SK-N-SH (cell line): Measurements from ENCODE around the gene H2AZ2. TPM values are rescaled to one million over a fixed set of nuclear protein-coding genes. Genes with fewer than 3 reads are reported as not detected.

Experiments
- CTCF ChIA-PET: fragments of 300-600, 350-600 bp; formaldehyde crosslinking; extraction: SDS; loops from one replicate; lab custom pipeline; 2021; lab: Yijun Ruan, JAX
- POLR2A ChIA-PET: fragments of 350-600 bp; sonication (Branson Sonifier 250); formaldehyde crosslinking; extraction: SDS; loops from one replicate; lab custom pipeline; 2020; ENCODE audit warnings: antibody characterized with exemption, inconsistent platforms; lab: Yijun Ruan, JAX
- DNase-seq: peaks from one replicate; pipeline ENCODE4 v3.0.0; 2012
- H2AFZ ChIP-seq: fragments of 200-600 bp; sonication (generic); 2 replicates; pipeline ENCODE4 v1.8.1; 2016; ENCODE audit warnings: antibody characterized with exemption, mild to moderate bottlenecking, low read depth
- H3F3A ChIP-seq: fragments of 200-600 bp; sonication (generic); replicated peaks from 2 replicates; pipeline ENCODE3; 2016; ENCODE audit warnings: antibody characterized with exemption, mild to moderate bottlenecking; ENCODE audit not compliant: insufficient read depth
- H3K27ac ChIP-seq, 2 experiments: fragments of 200-500 bp in 1 of 2; fragments of 200-600 bp in 1 of 2; sonication (Bioruptor generic) in 1 of 2; sonication (generic), shearing (Covaris generic) in 1 of 2; 2 replicates each; pipeline versions ENCODE4 v1.5.1 to v1.6.1; 2014 to 2016; ENCODE audit warnings: low read depth in 2 of 2, inconsistent platforms in 1 of 2, low read length in 1 of 2, mild to moderate bottlenecking in 1 of 2, mixed read lengths in 1 of 2
- H3K27me3 ChIP-seq: fragments of 200-600 bp; sonication (generic), shearing (Covaris generic); 2 replicates; pipeline ENCODE4 v1.6.1; 2016; ENCODE audit warnings: mixed run types; ENCODE audit not compliant: insufficient read depth
- H3K36me3 ChIP-seq, 2 experiments: fragments of 200-500 bp in 1 of 2; fragments of 200-600 bp in 1 of 2; sonication (Bioruptor generic) in 1 of 2; sonication (generic) in 1 of 2; replicated peaks in 1 of 2; 2 replicates each; pipeline versions ENCODE3 to v1.5.1; 2014 to 2016; ENCODE audit warnings: low read length in 1 of 2, mild to moderate bottlenecking in 1 of 2; ENCODE audit not compliant: insufficient read depth in 2 of 2, control insufficient read depth in 1 of 2
- H3K4me1 ChIP-seq, 2 experiments: fragments of 200-500 bp in 1 of 2; fragments of 200-600 bp in 1 of 2; sonication (Bioruptor generic) in 1 of 2; sonication (generic), shearing (Covaris generic) in 1 of 2; 2 replicates each; pipeline versions ENCODE4 v1.5.1 to v1.6.1; 2014 to 2016; ENCODE audit warnings: low read depth in 1 of 2, low read length in 1 of 2, mixed run types in 1 of 2; ENCODE audit not compliant: insufficient read depth in 2 of 2, control insufficient read depth in 1 of 2
- H3K4me2 ChIP-seq: fragments of 200-600 bp; sonication (generic), shearing (Covaris generic); 2 replicates; pipeline ENCODE4 v1.6.1; 2017; ENCODE audit warnings: mixed run types
- H3K4me3 ChIP-seq, 2 experiments: fragments of 200-500 bp in 1 of 2; fragments of 200-600 bp in 1 of 2; sonication (Bioruptor generic) in 1 of 2; sonication (generic), shearing (Covaris generic) in 1 of 2; 2 replicates each; pipeline versions ENCODE4 v1.5.1 to v1.8.1; 2014 to 2016; ENCODE audit warnings: low read depth in 2 of 2, inconsistent platforms in 1 of 2, low read length in 1 of 2, mild to moderate bottlenecking in 1 of 2, mixed read lengths in 1 of 2, moderate library complexity in 1 of 2
- H3K79me2 ChIP-seq: fragments of 200-600 bp; sonication (generic); 2 replicates; pipeline ENCODE4 v1.8.1; 2017; ENCODE audit warnings: mild to moderate bottlenecking; ENCODE audit not compliant: insufficient read depth
- H3K9ac ChIP-seq: fragments of 200-600 bp; sonication (generic); 2 replicates; pipeline ENCODE4 v1.6.1; 2017; ENCODE audit warnings: mixed run types
- H3K9me2 ChIP-seq: fragments of 200-600 bp; sonication (generic); 2 replicates; pipeline ENCODE4 v1.6.1; 2017; ENCODE audit warnings: mixed run types
- H3K9me3 ChIP-seq: fragments of 200-600 bp; sonication (generic); 2 replicates; pipeline ENCODE4 v1.6.1; 2017; ENCODE audit warnings: mixed run types, mild to moderate bottlenecking, moderate library complexity
- H4K20me1 ChIP-seq: fragments of 200-600 bp; sonication (generic); 2 replicates; pipeline ENCODE4 v1.6.1; 2017; ENCODE audit warnings: mild to moderate bottlenecking, mixed run types; ENCODE audit not compliant: insufficient read depth
- CTCF ChIP-seq: fragments of 200-600 bp; sonication (generic); IDR thresholded peaks from 2 replicates; pipeline ENCODE4 v1.6.1; 2017; ENCODE audit warnings: antibody characterized with exemption, mild to moderate bottlenecking, moderate library complexity
- ELF1 ChIP-seq: IDR thresholded peaks from 2 replicates; pipeline ENCODE4 v1.4.0; 2012
- EP300 ChIP-seq, 2 experiments: IDR thresholded peaks; 2 replicates each; pipeline versions ENCODE4 v1.4.0 to v1.6.1; 2012; ENCODE audit warnings: borderline replicate concordance in 1 of 2, low read depth in 1 of 2, low read length in 1 of 2
- FOSL2 ChIP-seq: IDR thresholded peaks from 2 replicates; pipeline ENCODE4 v1.4.0; 2012; ENCODE audit warnings: low read depth, mild to moderate bottlenecking, moderate library complexity, borderline replicate concordance
- FOXJ3 ChIP-seq: sonication (generic); formaldehyde crosslinking; IDR thresholded peaks from 2 replicates; pipeline ENCODE4 v1.5.1; 2020; ENCODE audit warnings: mild to moderate bottlenecking, missing genetic modification reagents
- GATA2 ChIP-seq: sonication (generic); formaldehyde crosslinking; IDR thresholded peaks from 2 replicates; pipeline ENCODE4 v1.5.0; 2020; ENCODE audit warnings: mild to moderate bottlenecking, missing genetic modification reagents
- JUND ChIP-seq: IDR thresholded peaks from 2 replicates; pipeline ENCODE4 v1.4.0; 2012
- REST ChIP-seq: IDR thresholded peaks from 2 replicates; pipeline ENCODE4 v1.6.1; 2012; ENCODE audit warnings: mild to moderate bottlenecking, low read depth, low read length, moderate library complexity
- SIN3A ChIP-seq: IDR thresholded peaks from 2 replicates; pipeline ENCODE4 v1.6.1; 2012; ENCODE audit warnings: low read depth, mild to moderate bottlenecking, low read length, moderate library complexity, borderline replicate concordance
- WGBS: methylation state at CpG from one replicate; pipeline ENCODE4 v1.1.6; 2017; ENCODE audit warnings: low lambda C conversion rate; 5-methylcytosine and 5-hydroxymethylcytosine counted together
- polyA plus RNA-seq, 3 experiments: library from polyadenylated mRNA; depleted of rRNA; stranded (reverse); fragments of >200 nt; gene quantifications; 2 replicates each; pipeline ENCODE4 v1.2.3, GENCODE V29; 2012
- TF ChIP-seq, protein P1 (sequence below): fragments of 150-350 bp; IDR thresholded peaks from 2 replicates; pipeline ENCODE4 v1.6.1; 2016; ENCODE audit warnings: mild to moderate bottlenecking, low read depth, low read length

The H2AZ2 gene
- polyA plus RNA-seq, 1 of the 3 experiments (the other 2 are of a cell fraction) = 389 TPM

- ChIA-PET POLR2A (no interaction called here), CTCF (interaction anchor here (1.4 to 3.0 kb wide), 3 partner anchors 32 to 54 kb away, joined by 3 to 12 read pairs (median 4); partner anchors contain the start of gene H2AZ2)
- Histone ChIP-seq H3K9ac (no peak overlapping the region), H2AFZ (no peak overlapping the region), H3K27ac (no peak overlapping the region), H3F3A (peaks cover 27% of the 10 kb centered on the region), H3K79me2 (peaks cover 41% of the 10 kb centered on the region), H3K27me3 (no peaks in the 10 kb centered on the region)
- 87% methylated on average over 5 of the region's 5 CpGs for WGBS
- no peak for DNase-seq
- TF ChIP-seq SIN3A = no peak
- no peak for TF ChIP-seq JUND
- TF ChIP-seq EP300 (IDR thresholded peaks at IDR 0.05; ENCODE audit: borderline replicate concordance in 1 of 2, low read depth in 1 of 2, low read length in 1 of 2) = no peak
- no peak for TF ChIP-seq ELF1
- no peak for TF ChIP-seq FOXJ3
- no peak for TF ChIP-seq CTCF
- TF ChIP-seq GATA2 (CRISPR knock-in tag) = no peak
- TF ChIP-seq, all 33 proteins: peak for 0
- Histone ChIP-seq H3K9me2 (no peaks in the 10 kb centered on the region), H3K4me2 (no peak overlapping the region), H3K36me3 (peaks cover 8 to 13% of the 10 kb centered on the region in 2 experiments), H3K9me3 (no peaks in the 10 kb centered on the region), H3K4me3 (no peak overlapping the region), H4K20me1 (peaks cover 16% of the 10 kb centered on the region), H3K4me1 (peaks cover 4 to 5% of the 10 kb centered on the region in 2 experiments; a peak in 3 of 4 replicates)
These were observed 54.0 kb downstream of the H2AZ2 start for GRCh38 chr7:44793919-44794318.

DNA sequence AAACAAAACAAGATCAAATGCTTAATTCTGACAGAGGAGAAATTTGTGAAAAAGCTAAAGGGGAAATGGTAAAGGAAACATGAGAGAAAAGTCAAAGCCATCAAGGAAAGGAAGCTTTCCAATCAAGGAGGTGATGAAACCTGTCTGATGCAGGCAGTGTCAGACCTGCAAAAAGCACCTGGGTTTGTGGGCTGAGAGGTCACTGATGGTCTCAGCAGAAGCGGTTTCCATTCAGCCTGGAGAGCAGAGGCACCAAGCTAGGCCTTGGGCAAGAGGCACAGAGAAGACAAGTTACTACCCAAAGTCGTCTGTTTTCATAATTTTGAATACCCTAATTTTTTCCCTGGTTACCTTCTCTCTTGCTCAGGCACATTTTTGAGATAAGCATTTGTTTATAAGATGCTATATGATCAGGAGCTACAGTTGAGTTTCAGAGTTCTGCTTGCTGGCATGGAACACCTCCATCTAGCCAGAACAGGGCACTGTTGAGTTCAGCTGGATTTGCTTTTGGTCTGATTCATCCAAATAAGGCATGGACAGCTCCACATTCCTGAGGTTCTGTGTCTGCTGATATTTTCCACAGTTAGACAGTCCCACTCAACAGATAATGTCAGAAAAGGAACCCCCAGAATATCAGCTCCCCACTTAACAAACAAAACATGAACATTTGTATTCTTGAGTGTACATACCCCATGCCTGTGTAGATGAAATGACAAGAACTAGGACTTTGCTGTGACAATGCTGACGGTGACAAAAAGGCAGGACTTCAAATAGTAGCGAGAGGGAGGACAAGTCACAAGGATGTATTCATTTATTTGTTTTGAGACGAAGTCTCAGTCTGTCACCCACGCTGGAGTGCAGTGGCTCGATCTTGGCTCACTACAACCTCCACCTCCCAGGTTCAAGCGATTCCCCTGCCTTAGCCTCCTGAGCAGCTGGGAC lies 56.3 kb downstream of the H2AZ2 start:
- TF ChIP-seq REST = peak; percentile 91
- TF ChIP-seq FOSL2 = no peak
- TF ChIP-seq CTCF = peak; percentile 43
- TF ChIP-seq, protein P1, sequence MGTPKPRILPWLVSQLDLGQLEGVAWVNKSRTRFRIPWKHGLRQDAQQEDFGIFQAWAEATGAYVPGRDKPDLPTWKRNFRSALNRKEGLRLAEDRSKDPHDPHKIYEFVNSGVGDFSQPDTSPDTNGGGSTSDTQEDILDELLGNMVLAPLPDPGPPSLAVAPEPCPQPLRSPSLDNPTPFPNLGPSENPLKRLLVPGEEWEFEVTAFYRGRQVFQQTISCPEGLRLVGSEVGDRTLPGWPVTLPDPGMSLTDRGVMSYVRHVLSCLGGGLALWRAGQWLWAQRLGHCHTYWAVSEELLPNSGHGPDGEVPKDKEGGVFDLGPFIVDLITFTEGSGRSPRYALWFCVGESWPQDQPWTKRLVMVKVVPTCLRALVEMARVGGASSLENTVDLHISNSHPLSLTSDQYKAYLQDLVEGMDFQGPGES = no peak
- no peak for TF ChIP-seq EP300 (IDR thresholded peaks at IDR 0.05; ENCODE audit: borderline replicate concordance in 1 of 2, low read depth in 1 of 2, low read length in 1 of 2)
- TF ChIP-seq, all 33 proteins: peak for 2
- H3F3A ChIP-seq = peaks cover 12% of the 10 kb centered on the region
- no peaks in the 10 kb centered on the region for H3K9me3 ChIP-seq
- ChIA-PET CTCF (interaction anchor here (1.0 to 1.3 kb wide), 2 partner anchors 16 to 21 kb away, joined by 3 read pairs; no protein-coding TSS in a partner anchor), POLR2A (interaction anchor here (1.0 kb wide), 1 partner anchor 19 kb away, joined by 3 read pairs; no protein-coding TSS in a partner anchor)
- H3K36me3 ChIP-seq = no peaks in the 10 kb centered on the region
- no peaks in the 10 kb centered on the region for H3K4me1 ChIP-seq
- no peaks in the 10 kb centered on the region for H3K27me3 ChIP-seq
- WGBS = 93% methylated on average over 8 of the region's 8 CpGs
- no peak overlapping the region for H3K4me2 ChIP-seq
- H4K20me1 ChIP-seq = no peaks in the 10 kb centered on the region
- H2AFZ ChIP-seq = no peak overlapping the region
- no peak overlapping the region for H3K9ac ChIP-seq
- H3K4me3 ChIP-seq = no peak overlapping the region
- no peak for DNase-seq
- no peaks in the 10 kb centered on the region for H3K9me2 ChIP-seq
- H3K27ac ChIP-seq = no peak overlapping the region
- peaks cover 18% of the 10 kb centered on the region for H3K79me2 ChIP-seq
